OCI-LY7 (cell line): ENCODE measurements around the gene ATAD1. TPM values are rescaled to one million over a fixed set of nuclear protein-coding genes. Genes with fewer than 3 reads are reported as not detected.

ENCODE experiments used
- BruUV-seq: library from RNA; stranded (reverse); fragments of 400-500 nt; replicated peaks from 2 replicates; lab custom pipeline; 2021; lab: Mats Ljungman, UMichigan
- CTCF ChIA-PET: fragments of 300-600 bp; sonication (Branson Sonifier 250); formaldehyde crosslinking; loops from one replicate; lab custom pipeline; 2022; ENCODE audit warnings: antibody characterized with exemption; ENCODE audit not compliant: unreplicated experiment; lab: Charles Lee
- POLR2A ChIA-PET: fragments of 300-600 bp; sonication (Branson Sonifier 250); formaldehyde crosslinking; loops from one replicate; lab custom pipeline; 2022; ENCODE audit warnings: antibody characterized with exemption; lab: Charles Lee
- DNase-seq: peaks from one replicate; pipeline ENCODE4 v3.0.0-alpha.2; 2015; ENCODE audit warnings: low spot score
- H2AFZ ChIP-seq: fragments of 200-600 bp; sonication (generic), shearing (Covaris generic); 2 replicates; pipeline ENCODE4 v1.6.1; 2014; ENCODE audit warnings: mild to moderate bottlenecking, antibody characterized with exemption, low read length, moderate library complexity
- H3K27ac ChIP-seq: fragments of 200-600 bp; sonication (generic); 2 replicates; pipeline ENCODE4 v1.5.1; 2014; ENCODE audit warnings: mixed run types, low read depth, mild to moderate bottlenecking, moderate library complexity, low read length, inconsistent platforms; ENCODE audit not compliant: poor library complexity, severe bottlenecking
- H3K36me3 ChIP-seq: fragments of 200-600 bp; sonication (generic); 2 replicates; pipeline ENCODE4 v1.6.1; 2014; ENCODE audit warnings: mild to moderate bottlenecking, antibody characterized with exemption, low read length, moderate library complexity, mixed read lengths; ENCODE audit not compliant: insufficient read depth
- H3K4me1 ChIP-seq: fragments of 200-600 bp; sonication (generic); 2 replicates; pipeline ENCODE4 v1.5.1; 2014; ENCODE audit warnings: mild to moderate bottlenecking, low read length; ENCODE audit not compliant: insufficient read depth, poor library complexity, severe bottlenecking
- H3K4me2 ChIP-seq: fragments of 200-600 bp; sonication (generic); 2 replicates; pipeline ENCODE4 v1.6.1; 2014; ENCODE audit warnings: mild to moderate bottlenecking, low read length
- H3K4me3 ChIP-seq: fragments of 200-600 bp; sonication (generic); 2 replicates; pipeline ENCODE4 v1.5.1; 2014; ENCODE audit warnings: mild to moderate bottlenecking, low read depth, low read length; ENCODE audit not compliant: poor library complexity, severe bottlenecking
- H3K79me2 ChIP-seq: fragments of 200-600 bp; sonication (generic); 2 replicates; pipeline ENCODE4 v1.6.1; 2016; ENCODE audit warnings: low read depth, mild to moderate bottlenecking, low read length, moderate library complexity, mixed read lengths; ENCODE audit not compliant: insufficient read depth
- H3K9me2 ChIP-seq: fragments of 200-600 bp; sonication (generic); 2 replicates; pipeline ENCODE4 v1.6.1; 2016; ENCODE audit warnings: mild to moderate bottlenecking, low read length, mixed read lengths; ENCODE audit not compliant: insufficient read depth
- H3K9me3 ChIP-seq: fragments of 200-600 bp; sonication (generic); 2 replicates; pipeline ENCODE4 v1.6.1; 2014; ENCODE audit warnings: mild to moderate bottlenecking, mixed run types, low read length, mixed read lengths
- H4K20me1 ChIP-seq: fragments of 200-600 bp; sonication (generic); 2 replicates; pipeline ENCODE4 v1.6.1; 2014; ENCODE audit warnings: mild to moderate bottlenecking, antibody characterized with exemption, low read length, moderate library complexity, mixed read lengths; ENCODE audit not compliant: insufficient read depth
- EZH2phosphoT487 ChIP-seq: fragments of 200-600 bp; sonication (generic); IDR thresholded peaks from 2 replicates; pipeline ENCODE4 v1.6.1; 2018; ENCODE audit warnings: low read depth, borderline replicate concordance, mild to moderate bottlenecking, mixed run types, antibody characterized with exemption, low read length, moderate library complexity, mixed read lengths
- intact Hi-C: fragments of 100-400 bp; cut with micrococcal nuclease; formaldehyde crosslinking; loops from one replicate; pipeline ENCODE4 v1.10.0; 2022; ENCODE audit not compliant: unreplicated experiment
- total RNA-seq, 2 experiments: library from RNA; depleted of rRNA in 1 of 2; stranded (reverse); fragments of >200 nt in 1 of 2; shearing (Covaris generic) in 1 of 2; gene quantifications; 2 replicates each; pipeline ENCODE4 v1.2.3, GENCODE V29; 2014 to 2022
- TF ChIP-seq, protein P1 (sequence below): fragments of 200-600 bp; sonication (generic); conservative IDR thresholded peaks from 2 replicates; pipeline ENCODE4 v1.5.1; 2014; ENCODE audit warnings: mild to moderate bottlenecking, antibody characterized with exemption, low read length, moderate library complexity, mixed read lengths

The ATAD1 gene
- total RNA-seq, 2 experiments from 2014 or later, result 19.6 to 47.7 TPM

DNA sequence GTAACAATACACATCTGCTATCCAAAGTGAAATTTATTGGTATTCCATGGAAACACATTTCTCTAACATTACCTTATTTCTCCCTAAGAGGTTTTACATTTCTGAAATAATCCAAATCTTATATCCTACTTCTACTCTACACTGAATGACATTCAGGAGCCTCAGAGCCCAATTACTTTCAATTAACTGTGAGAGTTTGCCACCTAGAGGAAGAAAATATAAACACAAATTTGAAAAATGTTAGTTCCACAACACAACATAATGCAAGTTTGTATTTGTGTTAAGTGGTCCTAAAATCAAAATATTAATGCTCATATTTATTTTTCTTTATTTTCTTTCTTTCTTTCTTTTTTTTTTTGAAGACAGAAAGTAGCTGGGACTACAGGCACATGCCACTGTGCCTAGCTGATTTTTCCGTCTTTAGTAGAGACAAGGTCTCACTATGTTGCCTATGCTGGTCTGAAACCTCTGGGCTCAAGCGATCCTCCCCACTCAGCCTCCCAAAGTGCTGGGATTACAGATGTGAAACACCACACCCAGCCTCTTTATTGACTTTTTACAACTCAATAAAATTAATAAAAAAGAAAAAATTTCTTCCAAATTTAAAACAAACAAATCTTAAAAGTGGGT lies 46.0 kb downstream of the ATAD1 start:
- no peaks in the 10 kb centered on the region for H3K9me3 ChIP-seq
- H3K4me1 ChIP-seq, result peaks cover 9% of the 10 kb centered on the region
- H2AFZ ChIP-seq, result no peak overlapping the region
- no peaks in the 10 kb centered on the region for H3K9me2 ChIP-seq
- H3K36me3 ChIP-seq, result peaks cover 81% of the 10 kb centered on the region
- DNase-seq, result peak; percentile 44
- ChIA-PET CTCF (no interaction called here), POLR2A (interaction anchor here (0.6 to 1.3 kb wide), 4 partner anchors 20 to 454 kb away, joined by 3 to 5 read pairs (median 3); partner anchors contain the start of gene ATAD1)
- no peak overlapping the region for H3K4me3 ChIP-seq
- BruUV-seq, result no TSS peak
- H3K4me2 ChIP-seq, result no peak overlapping the region
- H3K79me2 ChIP-seq, result 0 out of 2 replicates have a peak, but pooled peaks cover 8% of the 10 kb centered on the region
- intact Hi-C loops, result no loop called here
- no peak overlapping the region for H3K27ac ChIP-seq
- TF ChIP-seq, protein P1, sequence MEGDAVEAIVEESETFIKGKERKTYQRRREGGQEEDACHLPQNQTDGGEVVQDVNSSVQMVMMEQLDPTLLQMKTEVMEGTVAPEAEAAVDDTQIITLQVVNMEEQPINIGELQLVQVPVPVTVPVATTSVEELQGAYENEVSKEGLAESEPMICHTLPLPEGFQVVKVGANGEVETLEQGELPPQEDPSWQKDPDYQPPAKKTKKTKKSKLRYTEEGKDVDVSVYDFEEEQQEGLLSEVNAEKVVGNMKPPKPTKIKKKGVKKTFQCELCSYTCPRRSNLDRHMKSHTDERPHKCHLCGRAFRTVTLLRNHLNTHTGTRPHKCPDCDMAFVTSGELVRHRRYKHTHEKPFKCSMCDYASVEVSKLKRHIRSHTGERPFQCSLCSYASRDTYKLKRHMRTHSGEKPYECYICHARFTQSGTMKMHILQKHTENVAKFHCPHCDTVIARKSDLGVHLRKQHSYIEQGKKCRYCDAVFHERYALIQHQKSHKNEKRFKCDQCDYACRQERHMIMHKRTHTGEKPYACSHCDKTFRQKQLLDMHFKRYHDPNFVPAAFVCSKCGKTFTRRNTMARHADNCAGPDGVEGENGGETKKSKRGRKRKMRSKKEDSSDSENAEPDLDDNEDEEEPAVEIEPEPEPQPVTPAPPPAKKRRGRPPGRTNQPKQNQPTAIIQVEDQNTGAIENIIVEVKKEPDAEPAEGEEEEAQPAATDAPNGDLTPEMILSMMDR, result peak; percentile 86
- no peak for TF ChIP-seq EZH2phosphoT487
- no peaks in the 10 kb centered on the region for H4K20me1 ChIP-seq

- no peak overlapping the region for H3K4me2 ChIP-seq
- H3K36me3 ChIP-seq, result peaks cover 81% of the 10 kb centered on the region
- no TSS peak for BruUV-seq
- no peak overlapping the region for H3K27ac ChIP-seq
- no peak for DNase-seq
- H3K79me2 ChIP-seq, result 0 out of 2 replicates have a peak, but pooled peaks cover 8% of the 10 kb centered on the region
- CTCF ChIA-PET, result no interaction called here
- H3K9me3 ChIP-seq, result no peaks in the 10 kb centered on the region
- no peaks in the 10 kb centered on the region for H3K9me2 ChIP-seq
- H3K4me1 ChIP-seq, result no peaks in the 10 kb centered on the region
- H4K20me1 ChIP-seq, result no peaks in the 10 kb centered on the region
- no peak for TF ChIP-seq EZH2phosphoT487
- TF ChIP-seq, protein P1, result no peak
- intact Hi-C loops, result no loop called here
- H3K4me3 ChIP-seq, result no peak overlapping the region
- H2AFZ ChIP-seq, result no peak overlapping the region
- POLR2A ChIA-PET, result interaction anchor here (0.7 kb wide), 1 partner anchor 785 kb away, joined by 3 read pairs; no protein-coding TSS in a partner anchor
Observed at GRCh38 chr10:87767253-87767652, 50.8 kb downstream of the ATAD1 start.
